Heart left ventricle (tissue), 13 donors: ENCODE data around the gene LPAR4.

Experiments used
- CTCF ChIP-seq, 12 donors: fragments of 200-600 bp; sonication (generic) in 4 of 12; IDR thresholded peaks; one replicate each; pipeline versions ENCODE4 v1.5.0 to v1.8.0; 2018 to 2022; ENCODE audit warnings: antibody characterized with exemption in 12 of 12, mild to moderate bottlenecking in 5 of 12
- POLR2A ChIP-seq, 2 donors: fragments of 450-650 bp; IDR thresholded peaks; one replicate each; pipeline ENCODE4 v1.6.1; 2017; ENCODE audit warnings: antibody characterized with exemption in 2 of 2, mild to moderate bottlenecking in 2 of 2, moderate library complexity in 2 of 2
- donor health status: ischemic (EF 13 %, LVEDD 7.1; RV severe dilation, severe dysfunction).
- donor health status: DM: no; HTN: yes; CAD: no.
- donor health status: DM: no; HTN: no; CAD: no.
- donor health status: ischemic (EF 25% LVEDD 6.9; RV normal size, moderate dysfunction).
- donor health status: ischemic (EF 25% LVEDD 5.7; RV mildly dilated, moderate dysfunction).
- donor health status: ischemic (EF 35%, LVEDD 5.7; RV mildly dilated, moderate dysfunction).
- donor health status: nonischemic (EF 11% LVEDD 7.7; RV severe dilation, severe dysfunction).
- donor health status: DM: yes; HTN: yes; CAD: no.
- donor health status: PGD.
- donor health status: ischemic (EF 29% LVEDD 5.4; RV normal size, mild dysfunction).
- donor health status: nonischemic (EF 23%, LVEDD 6.1; RV moderate dilation, normal function).

- TF ChIP-seq CTCF (IDR thresholded peaks at IDR 0.05) (no peak), POLR2A (IDR thresholded peaks at IDR 0.05) (no peak)
These were observed 22.4 kb downstream of the LPAR4 start for GRCh38 chrX:78769946-78770345.
